OCI-LY3 (cell line): ENCODE data around the gene HSD17B2.

Experiments used
- CTCF ChIP-seq: fragments of 200-600, 300-600 bp; sonication (generic); IDR thresholded peaks from 2 replicates; pipeline ENCODE4 v1.5.1; 2014; ENCODE audit warnings: antibody characterized with exemption, low read length, low read depth
- EZH2phosphoT487 ChIP-seq: fragments of 200-600 bp; shearing (Covaris generic); IDR thresholded peaks from 2 replicates; pipeline ENCODE4 v1.6.1; 2018; ENCODE audit warnings: antibody characterized with exemption, mixed run types, low read depth

DNA sequence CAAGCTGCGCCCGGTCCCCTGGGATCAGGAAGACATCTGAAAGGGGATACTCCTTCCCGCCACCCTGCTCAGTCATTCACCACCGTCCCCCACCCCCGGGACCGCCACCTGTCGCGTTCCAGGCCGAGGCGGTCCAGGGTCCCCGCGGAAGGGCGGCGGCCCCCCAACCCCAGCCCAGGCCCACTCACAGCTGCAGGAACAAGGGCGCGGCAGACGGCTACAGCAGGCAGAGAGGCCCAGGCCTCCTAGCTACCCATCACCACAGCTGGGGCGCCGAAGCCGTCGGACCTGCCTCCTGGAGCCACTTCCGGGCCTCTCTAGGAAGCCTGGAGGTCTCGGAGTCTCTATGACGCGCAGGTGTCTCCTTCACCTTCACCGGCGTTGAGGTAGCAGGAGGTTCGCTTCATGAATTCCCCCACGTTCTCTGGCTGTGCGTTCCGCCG is 23.8 kb upstream of the HSD17B2 start, which contains the start of gene SDR42E1:
- TF ChIP-seq CTCF = no peak
- TF ChIP-seq EZH2phosphoT487 = no peak
